ENCODE data around the gene DMAC2L. TPM values are rescaled to one million over a fixed set of nuclear protein-coding genes. Genes with fewer than 3 reads are reported as not detected.

Gene DMAC2L
- polyA plus RNA-seq, 1 donor from 2014 or later = 17.1 TPM

DNA sequence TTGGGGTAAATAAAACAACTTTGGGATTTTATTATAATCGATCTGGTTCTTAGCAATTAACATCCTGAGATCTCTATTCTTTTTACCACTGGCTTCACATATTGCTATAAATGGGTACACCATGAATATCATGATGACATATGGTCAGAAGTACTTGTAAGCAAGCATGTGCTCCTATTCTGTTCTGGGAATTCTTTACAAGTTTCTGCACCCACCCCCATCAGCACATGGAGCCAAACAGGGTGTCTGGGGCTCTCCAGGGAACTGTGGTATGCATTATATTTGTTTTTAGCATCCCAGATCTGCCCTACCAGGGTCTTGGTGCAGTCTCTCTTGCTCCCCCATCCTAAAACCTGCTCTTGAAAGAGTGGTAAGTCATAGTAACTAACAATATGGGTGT lies 31.3 kb downstream of the DMAC2L start:
- no peaks in the 10 kb centered on the region for H3F3A ChIP-seq (ENCODE audit: insufficient read depth, low read length, poor library complexity, severe bottlenecking)
- H3K9me2 ChIP-seq (ENCODE audit: insufficient read depth, low read length) = no peaks in the 10 kb centered on the region
- H3K4me3 ChIP-seq (ENCODE audit: low read length) = no peak overlapping the region
- H3K36me3 ChIP-seq (ENCODE audit: insufficient read depth, low read length) = no peaks in the 10 kb centered on the region
- H3K9me3 ChIP-seq (ENCODE audit: low read length) = no peaks in the 10 kb centered on the region
- TF ChIP-seq EZH2 (IDR thresholded peaks at IDR 0.05; ENCODE audit: borderline replicate concordance, insufficient read depth, low read length, poor library complexity, severe bottlenecking) (no peak), TAF1 (IDR thresholded peaks at IDR 0.05; ENCODE audit: low read depth) (no peak), SMC3 (conservative IDR thresholded peaks at IDR 0.05; ENCODE audit: poor library complexity) (no peak), MXI1 (conservative IDR thresholded peaks at IDR 0.05; ENCODE audit: poor library complexity, severe bottlenecking) (no peak), RAD21 (conservative IDR thresholded peaks at IDR 0.05) (no peak), POLR2AphosphoS5 (IDR thresholded peaks at IDR 0.05) (no peak)
- TF ChIP-seq, protein P1, sequence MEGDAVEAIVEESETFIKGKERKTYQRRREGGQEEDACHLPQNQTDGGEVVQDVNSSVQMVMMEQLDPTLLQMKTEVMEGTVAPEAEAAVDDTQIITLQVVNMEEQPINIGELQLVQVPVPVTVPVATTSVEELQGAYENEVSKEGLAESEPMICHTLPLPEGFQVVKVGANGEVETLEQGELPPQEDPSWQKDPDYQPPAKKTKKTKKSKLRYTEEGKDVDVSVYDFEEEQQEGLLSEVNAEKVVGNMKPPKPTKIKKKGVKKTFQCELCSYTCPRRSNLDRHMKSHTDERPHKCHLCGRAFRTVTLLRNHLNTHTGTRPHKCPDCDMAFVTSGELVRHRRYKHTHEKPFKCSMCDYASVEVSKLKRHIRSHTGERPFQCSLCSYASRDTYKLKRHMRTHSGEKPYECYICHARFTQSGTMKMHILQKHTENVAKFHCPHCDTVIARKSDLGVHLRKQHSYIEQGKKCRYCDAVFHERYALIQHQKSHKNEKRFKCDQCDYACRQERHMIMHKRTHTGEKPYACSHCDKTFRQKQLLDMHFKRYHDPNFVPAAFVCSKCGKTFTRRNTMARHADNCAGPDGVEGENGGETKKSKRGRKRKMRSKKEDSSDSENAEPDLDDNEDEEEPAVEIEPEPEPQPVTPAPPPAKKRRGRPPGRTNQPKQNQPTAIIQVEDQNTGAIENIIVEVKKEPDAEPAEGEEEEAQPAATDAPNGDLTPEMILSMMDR (IDR thresholded peaks at IDR 0.05; ENCODE audit: poor library complexity, severe bottlenecking) = no peak
- H4K20me1 ChIP-seq (ENCODE audit: insufficient read depth) = no peaks in the 10 kb centered on the region
- no peak overlapping the region for H2AFZ ChIP-seq (ENCODE audit: low read depth, low read length)
- no peak overlapping the region for H3K27ac ChIP-seq (ENCODE audit: low read length)
- H3K9ac ChIP-seq (ENCODE audit: low read length) = no peak overlapping the region
- H3K27me3 ChIP-seq (ENCODE audit: insufficient read depth, low read depth, low read length) = no peaks in the 10 kb centered on the region
- no peaks in the 10 kb centered on the region for H3K79me2 ChIP-seq (replicated peaks; ENCODE audit: insufficient read depth, low read length)
- no peak overlapping the region for H3K4me2 ChIP-seq (ENCODE audit: low read length)

DNA sequence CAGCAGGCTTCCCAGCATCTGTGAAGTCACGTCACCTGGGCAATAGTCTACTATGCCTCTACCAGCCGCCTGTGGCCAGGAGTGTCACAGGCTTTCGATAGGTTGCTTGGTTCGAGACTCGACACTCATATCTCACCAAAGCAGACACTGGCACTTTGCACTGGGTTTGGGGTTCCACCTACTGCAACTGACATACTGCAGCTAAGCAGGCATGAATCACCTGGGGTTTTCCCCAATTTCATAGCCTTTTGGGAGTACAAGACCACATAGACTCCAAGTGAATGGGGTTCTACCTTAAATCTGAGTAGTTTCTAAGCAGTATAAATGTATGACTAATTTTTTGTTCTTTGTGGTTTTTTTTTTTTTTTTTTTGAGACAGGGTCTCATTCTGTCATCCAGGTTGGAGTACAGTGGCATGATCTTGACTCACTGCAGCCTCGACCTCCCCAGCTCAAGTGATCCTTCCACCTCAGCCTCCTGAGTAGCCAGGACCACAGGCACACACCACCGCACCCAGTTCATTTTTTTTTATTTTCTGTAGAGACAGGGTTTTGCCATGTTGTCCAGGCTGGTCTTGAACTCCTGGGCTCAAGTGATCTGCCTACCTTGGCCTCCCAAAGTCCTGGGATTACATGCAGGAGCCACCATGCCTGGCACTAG lies 32.1 kb downstream of the DMAC2L start:
- Histone ChIP-seq H3K9me2 (ENCODE audit: insufficient read depth, low read length) (no peaks in the 10 kb centered on the region), H3K79me2 (replicated peaks; ENCODE audit: insufficient read depth, low read length) (no peaks in the 10 kb centered on the region), H3K27me3 (ENCODE audit: insufficient read depth, low read depth, low read length) (no peaks in the 10 kb centered on the region), H3K4me2 (ENCODE audit: low read length) (no peak overlapping the region), H3K27ac (ENCODE audit: low read length) (no peak overlapping the region), H3K36me3 (ENCODE audit: insufficient read depth, low read length) (no peaks in the 10 kb centered on the region), H3K9ac (ENCODE audit: low read length) (no peak overlapping the region), H3K4me3 (ENCODE audit: low read length) (no peak overlapping the region), H3F3A (ENCODE audit: insufficient read depth, low read length, poor library complexity, severe bottlenecking) (no peaks in the 10 kb centered on the region), H4K20me1 (ENCODE audit: insufficient read depth) (no peaks in the 10 kb centered on the region), H2AFZ (ENCODE audit: low read depth, low read length) (no peak overlapping the region), H3K9me3 (ENCODE audit: low read length) (no peaks in the 10 kb centered on the region)
- no peak for TF ChIP-seq MXI1 (conservative IDR thresholded peaks at IDR 0.05; ENCODE audit: poor library complexity, severe bottlenecking)
- TF ChIP-seq POLR2AphosphoS5 (IDR thresholded peaks at IDR 0.05) = no peak
- TF ChIP-seq, protein P1 (IDR thresholded peaks at IDR 0.05; ENCODE audit: poor library complexity, severe bottlenecking) = no peak
- no peak for TF ChIP-seq EP300 (conservative IDR thresholded peaks at IDR 0.05; ENCODE audit: poor library complexity, severe bottlenecking)
- TF ChIP-seq EZH2 (IDR thresholded peaks at IDR 0.05; ENCODE audit: borderline replicate concordance, insufficient read depth, low read length, poor library complexity, severe bottlenecking) = no peak
- no peak for TF ChIP-seq RAD21 (conservative IDR thresholded peaks at IDR 0.05)
- TF ChIP-seq SMC3 (conservative IDR thresholded peaks at IDR 0.05; ENCODE audit: poor library complexity) = no peak
- no peak for TF ChIP-seq TAF1 (IDR thresholded peaks at IDR 0.05; ENCODE audit: low read depth)
- TF ChIP-seq, protein P2, sequence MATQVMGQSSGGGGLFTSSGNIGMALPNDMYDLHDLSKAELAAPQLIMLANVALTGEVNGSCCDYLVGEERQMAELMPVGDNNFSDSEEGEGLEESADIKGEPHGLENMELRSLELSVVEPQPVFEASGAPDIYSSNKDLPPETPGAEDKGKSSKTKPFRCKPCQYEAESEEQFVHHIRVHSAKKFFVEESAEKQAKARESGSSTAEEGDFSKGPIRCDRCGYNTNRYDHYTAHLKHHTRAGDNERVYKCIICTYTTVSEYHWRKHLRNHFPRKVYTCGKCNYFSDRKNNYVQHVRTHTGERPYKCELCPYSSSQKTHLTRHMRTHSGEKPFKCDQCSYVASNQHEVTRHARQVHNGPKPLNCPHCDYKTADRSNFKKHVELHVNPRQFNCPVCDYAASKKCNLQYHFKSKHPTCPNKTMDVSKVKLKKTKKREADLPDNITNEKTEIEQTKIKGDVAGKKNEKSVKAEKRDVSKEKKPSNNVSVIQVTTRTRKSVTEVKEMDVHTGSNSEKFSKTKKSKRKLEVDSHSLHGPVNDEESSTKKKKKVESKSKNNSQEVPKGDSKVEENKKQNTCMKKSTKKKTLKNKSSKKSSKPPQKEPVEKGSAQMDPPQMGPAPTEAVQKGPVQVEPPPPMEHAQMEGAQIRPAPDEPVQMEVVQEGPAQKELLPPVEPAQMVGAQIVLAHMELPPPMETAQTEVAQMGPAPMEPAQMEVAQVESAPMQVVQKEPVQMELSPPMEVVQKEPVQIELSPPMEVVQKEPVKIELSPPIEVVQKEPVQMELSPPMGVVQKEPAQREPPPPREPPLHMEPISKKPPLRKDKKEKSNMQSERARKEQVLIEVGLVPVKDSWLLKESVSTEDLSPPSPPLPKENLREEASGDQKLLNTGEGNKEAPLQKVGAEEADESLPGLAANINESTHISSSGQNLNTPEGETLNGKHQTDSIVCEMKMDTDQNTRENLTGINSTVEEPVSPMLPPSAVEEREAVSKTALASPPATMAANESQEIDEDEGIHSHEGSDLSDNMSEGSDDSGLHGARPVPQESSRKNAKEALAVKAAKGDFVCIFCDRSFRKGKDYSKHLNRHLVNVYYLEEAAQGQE (IDR thresholded peaks at IDR 0.05; ENCODE audit: borderline replicate concordance) = no peak
